ENCODE data around the gene TRIM31.
"Not testable (repeated sequence)": the region's sequence is repeated elsewhere in the genome, so short reads cannot be mapped to it uniquely, and the experiment has no call there.

The TRIM31 gene

GRCh38 chr6:30147096-30147495, 34.2 kb upstream of the TRIM31 start:
- no peak for DNase-seq

GRCh38 chr6:30145818-30146217, 32.9 kb upstream of the TRIM31 start:
- DNase-seq, result no peak

GRCh38 chr6:30144811-30145210, 31.9 kb upstream of the TRIM31 start:
- DNase-seq, result no peak

GRCh38 chr6:30143780-30144179, 30.9 kb upstream of the TRIM31 start:
- no peak for DNase-seq

- no peak for DNase-seq
Measured at GRCh38 chr6:30142665-30143064, 29.8 kb upstream of the TRIM31 start.

- DNase-seq, result not testable (repeated sequence)
Measured at GRCh38 chr6:30140240-30140639, 27.4 kb upstream of the TRIM31 start.

- peak; percentile 20 for DNase-seq
Measured at GRCh38 chr6:30136570-30137286, 23.8 kb upstream of the TRIM31 start.

- DNase-seq, result no peak
Measured at GRCh38 chr6:30135757-30136156, 22.9 kb upstream of the TRIM31 start, which contains the start of gene TRIM40. TSS of gene TRIM40 (plus strand) at chr6:30136140. CDS start at chr6:30137037, 897 bp downstream.

- no peak for DNase-seq
Measured at GRCh38 chr6:30135147-30135546, 22.3 kb upstream of the TRIM31 start.

GRCh38 chr6:30131947-30132497, 19.1 kb upstream of the TRIM31 start:
- no peak for DNase-seq

GRCh38 chr6:30130887-30131862, 18.3 kb upstream of the TRIM31 start:
- DNase-seq, result peak; percentile 71

- DNase-seq, result no peak
Measured at GRCh38 chr6:30130179-30130679, 17.3 kb upstream of the TRIM31 start.

- DNase-seq, result no peak
Measured at GRCh38 chr6:30129265-30130178, 16.6 kb upstream of the TRIM31 start.

GRCh38 chr6:30127238-30128093, 14.6 kb upstream of the TRIM31 start:
- no peak for DNase-seq

GRCh38 chr6:30122515-30122914, 9.6 kb upstream of the TRIM31 start:
- DNase-seq, result no peak

GRCh38 chr6:30121446-30122366, 8.8 kb upstream of the TRIM31 start:
- DNase-seq, result no peak

GRCh38 chr6:30118691-30119090, 5.8 kb upstream of the TRIM31 start:
- DNase-seq, result not testable (repeated sequence)

GRCh38 chr6:30116724-30117123, 3.8 kb upstream of the TRIM31 start:
- DNase-seq, result no peak

- no peak for DNase-seq
Measured at GRCh38 chr6:30113841-30114240, 951 bp upstream of the TRIM31 start.

GRCh38 chr6:30112402-30112994, 392 bp downstream of the TRIM31 start:
- no peak for DNase-seq
